Gastrocnemius medialis (tissue), 4 donors: ENCODE measurements around the gene FIBCD1.

Experiments used
- POLR2A ChIP-seq, 2 donors: fragments of 450-650 bp; IDR thresholded peaks; one replicate each; pipeline ENCODE4 v1.6.1; 2017; ENCODE audit warnings: antibody characterized with exemption in 2 of 2, mild to moderate bottlenecking in 2 of 2, moderate library complexity in 2 of 2
- TF ChIP-seq, protein P1 (sequence below), 5 experiments: fragments of 450-650 bp in 3 of 5; fragments of 200-600 bp in 2 of 5; sonication (generic) in 2 of 5; IDR thresholded peaks in 4 of 5; conservative IDR thresholded peaks in 1 of 5; 1 replicate in 4 of 5; 2 replicates in 1 of 5; pipeline ENCODE4 v1.5.1; 2016 to 2019; ENCODE audit warnings: antibody characterized with exemption in 5 of 5, mild to moderate bottlenecking in 3 of 5, moderate library complexity in 3 of 5

DNA sequence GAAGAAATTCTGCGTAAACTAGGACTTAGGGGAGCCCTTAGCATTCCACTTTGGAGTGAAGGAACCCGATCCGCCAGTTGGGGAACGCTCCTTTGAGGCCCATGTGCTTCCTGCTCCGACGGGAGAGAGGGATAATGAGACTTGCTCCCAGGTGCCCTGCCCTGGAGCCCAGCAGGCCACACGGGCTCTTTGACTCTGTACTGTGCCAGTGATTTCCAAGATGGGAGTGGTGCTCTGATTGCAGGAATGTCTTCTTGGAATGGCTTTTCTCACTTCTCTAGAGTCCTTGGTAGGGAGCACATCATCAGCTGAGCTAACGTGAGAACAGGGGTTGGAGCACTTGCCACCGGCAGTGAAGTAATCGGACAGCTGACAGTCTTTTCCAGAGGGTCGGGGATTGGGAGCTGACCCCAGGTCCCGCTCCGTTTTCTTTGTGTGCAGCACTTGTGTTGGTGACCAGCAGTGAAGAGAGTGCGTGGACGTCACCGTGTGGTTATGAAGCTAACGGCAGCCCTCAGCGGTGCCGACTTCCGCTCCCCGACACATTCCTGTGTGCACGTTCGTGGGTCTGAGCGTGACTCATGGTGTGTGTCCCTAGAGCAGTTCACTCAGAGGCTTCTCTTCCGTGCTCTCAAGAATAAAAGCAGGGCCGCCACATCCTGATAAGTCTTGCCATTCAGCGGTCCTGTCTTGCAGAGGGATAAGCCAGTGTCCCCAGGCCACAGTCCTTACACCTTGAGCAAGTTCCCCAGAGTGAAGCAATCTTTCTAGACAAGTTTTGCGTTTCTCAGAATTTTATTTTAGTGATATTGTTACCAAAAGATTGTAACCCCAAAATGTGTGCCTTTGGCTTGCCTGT is 78.4 kb downstream of the FIBCD1 start:
- TF ChIP-seq, protein P1, sequence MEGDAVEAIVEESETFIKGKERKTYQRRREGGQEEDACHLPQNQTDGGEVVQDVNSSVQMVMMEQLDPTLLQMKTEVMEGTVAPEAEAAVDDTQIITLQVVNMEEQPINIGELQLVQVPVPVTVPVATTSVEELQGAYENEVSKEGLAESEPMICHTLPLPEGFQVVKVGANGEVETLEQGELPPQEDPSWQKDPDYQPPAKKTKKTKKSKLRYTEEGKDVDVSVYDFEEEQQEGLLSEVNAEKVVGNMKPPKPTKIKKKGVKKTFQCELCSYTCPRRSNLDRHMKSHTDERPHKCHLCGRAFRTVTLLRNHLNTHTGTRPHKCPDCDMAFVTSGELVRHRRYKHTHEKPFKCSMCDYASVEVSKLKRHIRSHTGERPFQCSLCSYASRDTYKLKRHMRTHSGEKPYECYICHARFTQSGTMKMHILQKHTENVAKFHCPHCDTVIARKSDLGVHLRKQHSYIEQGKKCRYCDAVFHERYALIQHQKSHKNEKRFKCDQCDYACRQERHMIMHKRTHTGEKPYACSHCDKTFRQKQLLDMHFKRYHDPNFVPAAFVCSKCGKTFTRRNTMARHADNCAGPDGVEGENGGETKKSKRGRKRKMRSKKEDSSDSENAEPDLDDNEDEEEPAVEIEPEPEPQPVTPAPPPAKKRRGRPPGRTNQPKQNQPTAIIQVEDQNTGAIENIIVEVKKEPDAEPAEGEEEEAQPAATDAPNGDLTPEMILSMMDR (IDR thresholded peaks at IDR 0.05 in 4 of 5, conservative IDR thresholded peaks at IDR 0.05 in 1 of 5): peak in 3 of 5 experiments; percentile 31 to 46 (median 38)
- peak; percentile 5 to 27 for TF ChIP-seq POLR2A (IDR thresholded peaks at IDR 0.05)
